ENCODE results near the gene SLC2A4RG. TPM values are rescaled to one million over a fixed set of nuclear protein-coding genes. Genes with fewer than 3 reads are reported as not detected.

SLC2A4RG gene
- total and polyA plus RNA-seq, 2 of the 4 experiments (the other 2 are of a cell fraction): 5.0 to 50.3 TPM

GRCh38 chr20:63745961-63746731, 6.6 kb downstream of the SLC2A4RG start:
- in situ Hi-C loops (cut with MboI; ENCODE audit: low sequenced_read_pairs): no loop called here
- Histone ChIP-seq H2BK120ac (ENCODE audit: low read depth, low read length) (no peak overlapping the region), H2AFZ (replicated peaks; ENCODE audit: low read length, poor library complexity) (no peak overlapping the region), H3K9ac (ENCODE audit: low read depth, low read length) (no peak overlapping the region), H3K36me3 (ENCODE audit: control insufficient read depth, insufficient read depth, low read length) (peaks cover 30% of the 10 kb centered on the region; the same call in 1 of the 2 replicates), H2BK20ac (ENCODE audit: low read depth, low read length) (no peak overlapping the region), H4K20me1 (ENCODE audit: insufficient read depth, low read length) (peaks cover 4% of the 10 kb centered on the region), H2AK9ac (replicated peaks; ENCODE audit: low read depth, low read length, poor library complexity) (peak overlapping the region; percentile 20), H3K4me1 (ENCODE audit: control insufficient read depth, insufficient read depth, low read length) (peaks cover 5% of the 10 kb centered on the region), H3K4me3 (ENCODE audit: insufficient read depth, low read depth, low read length) (no peak overlapping the region), H3K56ac (ENCODE audit: extremely low read depth, insufficient read depth, low read length) (no peak overlapping the region), H4K91ac (ENCODE audit: insufficient read depth, low read depth, low read length) (no peak overlapping the region), H3K27ac (ENCODE audit: insufficient read depth, low read length) (no peak overlapping the region), H3K27me3 (ENCODE audit: control insufficient read depth, insufficient read depth, low read length) (no peaks in the 10 kb centered on the region), H3K4ac (ENCODE audit: low read depth, low read length) (no peak overlapping the region), H4K5ac (ENCODE audit: low read depth, low read length) (no peak overlapping the region), H4K8ac (ENCODE audit: low read depth in 2 of 2, low read length in 2 of 2) (no peak overlapping the region), H2AK5ac (ENCODE audit: low read depth, low read length) (no peak overlapping the region), H3K18ac (ENCODE audit: low read depth, low read length) (no peak overlapping the region), H3K14ac (replicated peaks; ENCODE audit: low read depth, low read length) (no peak overlapping the region), H3K79me1 (ENCODE audit: low read depth in 1 of 2, low read length in 2 of 2) (peaks cover 4 to 8% of the 10 kb centered on the region in 2 experiments; a peak in 2 of 4 replicates), H2BK15ac (ENCODE audit: low read depth, low read length) (no peak overlapping the region), H3K23ac (ENCODE audit: low read depth, low read length) (no peak overlapping the region), H3K9me3 (ENCODE audit: control insufficient read depth, insufficient read depth, low read length) (no peaks in the 10 kb centered on the region), H3K9me1 (ENCODE audit: insufficient read depth, low read length) (no peaks in the 10 kb centered on the region), H3K4me2 (ENCODE audit: low read depth, low read length) (no peak overlapping the region), H2BK5ac (ENCODE audit: low read depth, low read length, poor library complexity, severe bottlenecking) (no peak overlapping the region)
- TF ChIP-seq RAD21 (IDR thresholded peaks at IDR 0.05; ENCODE audit: low read length) (no peak), FOS (IDR thresholded peaks at IDR 0.05; ENCODE audit: low read depth, low read length) (no peak), RCOR1 (IDR thresholded peaks at IDR 0.05; ENCODE audit: insufficient replicate concordance, low read length) (no peak), BHLHE40 (IDR thresholded peaks at IDR 0.05; ENCODE audit: low read depth, low read length) (no peak)
- intact Hi-C loops (cut with micrococcal nuclease): no loop called here
- ATAC-seq (ENCODE audit: low read depth): no peak
- dilution Hi-C loops (cut with HindIII; ENCODE audit: low sequenced_read_pairs, unreplicated experiment): no loop called here
- ChIA-PET POLR2A (ENCODE audit: unreplicated experiment) (no interaction called here), CTCF (no interaction called here)
- 94% methylated on average over 5 of the region's 26 CpGs; no CpG with 5 or more reads in 1 of the 2 experiments for WGBS, 2 experiments (ENCODE audit: extremely low coverage in 2 of 2, insufficient read length in 1 of 2)
- no TSS peak for BruUV-seq (replicated peaks)
- DNase-seq: no peak

Data from IMR-90 (cell line).